Measurements from ENCODE around the gene CAPZA1. TPM values are rescaled to one million over a fixed set of nuclear protein-coding genes. Genes with fewer than 3 reads are reported as not detected.

CAPZA1 gene
- total RNA-seq, 2 donors from 2014 or later, result 87.3 to 144 TPM

DNA sequence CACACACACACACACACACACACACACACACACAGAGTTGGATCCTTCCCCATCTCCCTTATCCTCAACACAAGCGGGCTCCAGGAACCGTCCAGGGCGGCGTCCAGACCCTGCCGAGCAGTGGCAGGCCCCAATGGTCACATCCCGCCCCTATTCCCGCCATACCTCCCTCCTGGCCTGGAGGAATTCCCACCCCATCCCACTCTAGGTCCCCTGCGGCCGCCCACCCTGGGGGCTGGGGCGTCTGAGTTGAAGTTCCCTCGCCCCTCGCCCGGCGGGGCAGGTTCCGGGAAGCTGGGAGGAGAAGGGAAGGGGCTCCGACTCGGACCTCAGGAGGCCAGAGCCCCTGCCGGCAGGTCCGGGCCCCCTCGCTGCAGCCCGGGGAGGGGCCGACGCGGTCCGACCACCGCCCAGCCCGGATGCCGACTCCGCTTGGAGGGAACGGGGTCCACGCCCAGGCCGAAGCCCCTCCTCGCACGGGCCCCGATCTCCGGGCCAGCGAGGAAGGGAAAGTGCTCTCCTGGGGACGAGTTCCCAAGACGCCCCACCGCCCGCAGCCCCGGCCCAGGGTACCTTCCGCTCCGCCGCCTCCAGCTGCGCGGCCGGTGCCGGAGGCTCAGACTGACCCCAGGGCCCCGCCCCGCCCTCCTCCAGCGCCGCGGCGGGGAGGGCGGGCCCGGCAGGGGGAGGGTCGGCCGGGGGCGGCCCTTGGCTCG is 87.0 kb downstream of the CAPZA1 start, which contains the start of gene RHOC:
Gene RHOC (minus strand): TSS at position 623 of the 716 bp plus-strand sequence. CDS start 3,328 bp downstream, outside the sequence.
- H3K9me3 ChIP-seq, result no peaks in the 10 kb centered on the region
- peaks cover 7 to 48% of the 10 kb centered on the region in 2 donors for H3K4me1 ChIP-seq (ENCODE audit: control insufficient read depth in 1 of 2, low read depth in 2 of 2)
- peak within 1 kb of the TSS; percentile 92 for H3K4me3 ChIP-seq
- DNase-seq (ENCODE audit: low spot score) (no peak), ATAC-seq (ENCODE audit: insufficient number of reproducible peaks, low FRiP score, low read depth) (peak; percentile 62)
- no peaks in the 10 kb centered on the region for H3K27me3 ChIP-seq (replicated peaks; ENCODE audit: insufficient read depth)
- TF ChIP-seq, protein P1, sequence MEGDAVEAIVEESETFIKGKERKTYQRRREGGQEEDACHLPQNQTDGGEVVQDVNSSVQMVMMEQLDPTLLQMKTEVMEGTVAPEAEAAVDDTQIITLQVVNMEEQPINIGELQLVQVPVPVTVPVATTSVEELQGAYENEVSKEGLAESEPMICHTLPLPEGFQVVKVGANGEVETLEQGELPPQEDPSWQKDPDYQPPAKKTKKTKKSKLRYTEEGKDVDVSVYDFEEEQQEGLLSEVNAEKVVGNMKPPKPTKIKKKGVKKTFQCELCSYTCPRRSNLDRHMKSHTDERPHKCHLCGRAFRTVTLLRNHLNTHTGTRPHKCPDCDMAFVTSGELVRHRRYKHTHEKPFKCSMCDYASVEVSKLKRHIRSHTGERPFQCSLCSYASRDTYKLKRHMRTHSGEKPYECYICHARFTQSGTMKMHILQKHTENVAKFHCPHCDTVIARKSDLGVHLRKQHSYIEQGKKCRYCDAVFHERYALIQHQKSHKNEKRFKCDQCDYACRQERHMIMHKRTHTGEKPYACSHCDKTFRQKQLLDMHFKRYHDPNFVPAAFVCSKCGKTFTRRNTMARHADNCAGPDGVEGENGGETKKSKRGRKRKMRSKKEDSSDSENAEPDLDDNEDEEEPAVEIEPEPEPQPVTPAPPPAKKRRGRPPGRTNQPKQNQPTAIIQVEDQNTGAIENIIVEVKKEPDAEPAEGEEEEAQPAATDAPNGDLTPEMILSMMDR (IDR thresholded peaks at IDR 0.05), result no peak
- H3K27ac ChIP-seq, result peak within 1 kb of the TSS; percentile 95 to 99
- H3K36me3 ChIP-seq, result peaks cover 15% of the 10 kb centered on the region

DNA sequence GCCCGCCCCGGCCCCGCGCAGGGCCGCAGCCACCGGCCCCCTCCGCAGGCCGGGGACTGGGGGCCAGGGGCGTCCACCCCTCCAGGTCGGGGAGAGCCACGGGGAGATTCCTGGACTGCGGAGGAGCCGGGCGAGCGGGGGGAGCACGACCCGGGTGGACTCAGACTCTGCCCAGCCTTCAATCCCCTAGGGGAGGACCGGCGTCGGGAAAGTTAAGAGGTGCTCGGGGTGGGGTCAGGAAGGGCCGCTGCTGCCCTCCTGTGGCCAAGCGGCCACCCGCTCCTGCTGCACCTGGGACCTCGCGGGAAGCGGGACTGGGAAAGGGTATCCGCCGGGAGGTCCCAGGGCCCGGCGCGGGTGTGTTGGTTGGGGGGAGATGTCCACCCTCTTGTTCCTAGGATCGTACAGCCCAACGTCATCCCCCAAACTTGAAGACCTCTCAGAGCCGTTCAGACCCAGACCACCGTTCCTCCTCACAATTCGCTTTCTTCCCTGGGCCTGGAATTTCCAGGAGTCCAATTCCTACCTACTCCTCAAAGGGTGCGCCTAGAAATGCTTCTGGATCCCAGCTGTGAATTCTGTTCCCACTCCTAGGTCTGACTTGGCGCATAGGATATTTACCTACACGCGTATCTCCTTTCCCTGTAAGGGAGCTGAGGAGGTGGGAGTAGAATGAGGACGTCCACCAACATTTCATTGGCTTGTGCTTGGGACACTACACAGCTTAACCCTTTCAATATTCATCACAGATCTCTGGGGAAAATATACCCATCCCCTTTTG is 87.8 kb downstream of the CAPZA1 start:
- peaks cover 7 to 41% of the 10 kb centered on the region in 2 donors for H3K4me1 ChIP-seq (ENCODE audit: control insufficient read depth in 1 of 2, low read depth in 2 of 2)
- H3K4me3 ChIP-seq, result peak overlapping the region; percentile 92
- peaks cover 10% of the 10 kb centered on the region for H3K36me3 ChIP-seq
- DNase-seq (ENCODE audit: low spot score), result peak; percentile 66
- peak overlapping the region; percentile 95 to 99 for H3K27ac ChIP-seq
- ATAC-seq (ENCODE audit: insufficient number of reproducible peaks, low FRiP score, low read depth), result peak; percentile 49
- H3K9me3 ChIP-seq, result no peaks in the 10 kb centered on the region
- no peaks in the 10 kb centered on the region for H3K27me3 ChIP-seq (replicated peaks; ENCODE audit: insufficient read depth)
- TF ChIP-seq, protein P1 (IDR thresholded peaks at IDR 0.05), result peak; percentile 90

DNA sequence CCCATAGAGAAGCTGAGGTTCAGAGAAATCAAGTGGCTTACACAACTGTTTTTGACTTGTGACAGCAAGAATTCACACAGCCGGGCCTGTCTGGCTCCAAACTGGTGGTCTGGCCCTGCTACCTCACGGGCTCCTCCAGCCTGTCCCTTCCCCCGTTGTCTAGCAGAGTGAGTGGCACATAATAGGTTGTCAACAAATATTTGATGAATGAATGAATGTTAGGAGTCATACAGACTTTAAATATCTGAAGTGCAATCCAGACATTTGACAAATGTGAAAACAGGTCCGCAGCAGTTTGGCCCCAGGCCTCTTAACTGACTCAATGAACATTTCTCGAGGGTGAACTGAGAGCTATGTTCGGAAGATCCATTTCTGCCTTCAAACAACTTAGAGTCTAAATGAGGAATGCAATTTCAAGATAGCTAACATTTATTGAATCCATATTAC is 88.4 kb downstream of the CAPZA1 start:
- Histone ChIP-seq H3K27ac (peak overlapping the region; percentile 95 to 99), H3K4me3 (peak overlapping the region; percentile 92), H3K4me1 (ENCODE audit: control insufficient read depth in 1 of 2, low read depth in 2 of 2) (peaks cover 7 to 35% of the 10 kb centered on the region in 2 donors), H3K9me3 (no peaks in the 10 kb centered on the region), H3K27me3 (replicated peaks; ENCODE audit: insufficient read depth) (no peaks in the 10 kb centered on the region), H3K36me3 (peaks cover 4% of the 10 kb centered on the region)
- ATAC-seq (ENCODE audit: insufficient number of reproducible peaks, low FRiP score, low read depth) (no peak), DNase-seq (ENCODE audit: low spot score) (no peak)
- TF ChIP-seq, protein P1 (IDR thresholded peaks at IDR 0.05), result no peak

DNA sequence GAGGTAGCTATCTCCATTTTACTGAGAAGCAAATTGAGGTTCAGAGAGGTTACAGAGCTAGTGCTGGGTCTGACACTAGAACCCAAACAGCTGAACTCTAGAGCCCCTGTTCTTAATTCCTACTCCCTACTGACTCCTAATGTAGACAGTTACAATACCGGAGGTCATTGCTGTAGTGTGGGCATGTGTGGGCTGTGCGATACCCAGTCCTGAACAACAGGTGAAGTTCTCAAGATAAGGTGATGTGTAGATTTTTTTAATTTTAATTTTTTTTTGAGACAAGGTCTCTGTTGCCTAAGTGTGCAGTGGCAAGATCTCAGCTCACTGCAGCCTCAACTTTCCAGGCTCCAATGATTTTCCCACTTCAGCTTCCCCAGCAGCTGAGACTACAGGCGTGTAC is 88.9 kb downstream of the CAPZA1 start:
- Histone ChIP-seq H3K27ac (peak overlapping the region in 1 of 2 donors; percentile 99), H3K4me3 (no peak overlapping the region), H3K4me1 (ENCODE audit: control insufficient read depth in 1 of 2, low read depth in 2 of 2) (peaks cover 7 to 31% of the 10 kb centered on the region in 2 donors), H3K27me3 (replicated peaks; ENCODE audit: insufficient read depth) (no peaks in the 10 kb centered on the region), H3K36me3 (no peaks in the 10 kb centered on the region), H3K9me3 (no peaks in the 10 kb centered on the region)
- TF ChIP-seq, protein P1 (IDR thresholded peaks at IDR 0.05), result no peak
- no peak for DNase-seq (ENCODE audit: low spot score)
- no peak for ATAC-seq (ENCODE audit: insufficient number of reproducible peaks, low FRiP score, low read depth)

DNA sequence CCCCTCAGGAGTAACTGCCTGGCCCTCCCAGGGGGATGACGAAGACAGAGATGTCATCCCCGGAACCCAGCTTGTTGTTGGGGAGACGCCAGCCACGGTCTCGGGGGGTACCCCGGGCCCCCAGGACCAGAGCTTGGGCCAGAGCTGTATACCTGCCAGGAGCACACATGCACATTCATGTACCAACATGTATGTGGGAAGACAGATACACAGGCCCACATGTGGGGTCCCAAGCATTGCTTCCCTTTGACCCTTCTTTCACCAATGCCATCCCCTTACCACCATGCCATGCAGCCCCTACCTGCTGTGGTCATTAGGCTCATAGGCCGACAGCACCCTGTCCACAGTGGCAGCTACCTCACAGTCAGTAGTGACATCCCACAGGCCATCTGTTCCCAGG is 90.5 kb downstream of the CAPZA1 start:
- no peak for DNase-seq (ENCODE audit: low spot score)

More for the DNA sequence above, 90.5 kb downstream of the CAPZA1 start:
- Histone ChIP-seq H3K27ac (no peak overlapping the region), H3K9me3 (no peaks in the 10 kb centered on the region), H3K4me1 (ENCODE audit: control insufficient read depth in 1 of 2, low read depth in 2 of 2) (peaks cover 0 to 28% of the 10 kb centered on the region in 2 donors), H3K27me3 (replicated peaks; ENCODE audit: insufficient read depth) (no peaks in the 10 kb centered on the region), H3K36me3 (no peaks in the 10 kb centered on the region), H3K4me3 (no peak overlapping the region)
- TF ChIP-seq, protein P1 (IDR thresholded peaks at IDR 0.05), result no peak
- ATAC-seq (ENCODE audit: insufficient number of reproducible peaks, low FRiP score, low read depth), result no peak

All from thoracic aorta (tissue), 2 donors.